Measurements from ENCODE around the gene LUZP2. TPM values are rescaled to one million over a fixed set of nuclear protein-coding genes. Genes with fewer than 3 reads are reported as not detected.

LUZP2 gene
- polyA plus RNA-seq, 1 of the 3 experiments (the other 2 are of a cell fraction): 0.03 TPM

DNA sequence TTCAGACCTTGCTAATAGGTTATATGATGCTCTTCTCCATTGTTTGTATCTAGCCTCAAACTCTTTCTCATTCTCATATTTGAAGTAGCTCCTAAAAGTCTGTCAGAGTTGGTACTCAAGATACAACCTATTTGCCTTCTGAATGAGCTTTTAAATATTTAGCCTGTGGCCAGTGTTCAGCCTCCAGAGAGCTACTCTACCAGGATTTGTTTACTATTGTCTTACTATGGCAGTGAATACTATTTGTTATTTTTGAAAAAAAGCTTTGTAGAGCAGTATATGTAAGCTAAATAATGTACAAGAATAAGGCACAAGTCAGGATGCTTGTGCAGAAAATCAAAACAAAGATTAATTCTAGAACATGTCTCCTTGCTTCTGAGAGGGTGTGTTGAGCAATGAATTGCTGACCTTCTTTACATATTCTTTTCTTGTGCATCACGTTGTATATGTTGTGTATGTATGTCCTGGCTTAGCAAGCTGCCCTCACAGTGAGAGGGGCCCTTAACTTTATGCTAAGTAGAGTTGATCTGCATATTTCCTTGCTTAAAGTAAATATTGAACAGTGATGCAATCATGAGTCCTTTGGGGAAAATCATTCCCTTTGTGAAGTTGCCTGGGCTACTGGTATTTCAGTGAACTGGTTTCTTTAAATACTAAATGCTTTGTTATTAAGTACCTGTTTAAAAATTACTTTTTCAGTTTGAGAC lies 438.0 kb downstream of the LUZP2 start:
- Histone ChIP-seq H3K4me3 (ENCODE audit: low read depth in 2 of 2, low read length in 1 of 2) (no peak overlapping the region), H3K4me1 (ENCODE audit: control insufficient read depth in 1 of 2, insufficient read depth in 2 of 2, low read depth in 1 of 2, low read length in 1 of 2) (no peaks in the 10 kb centered on the region; a peak in 1 of 4 replicates), H4K20me1 (ENCODE audit: insufficient read depth) (no peaks in the 10 kb centered on the region), H3K27ac (ENCODE audit: low read depth in 2 of 2, low read length in 1 of 2) (no peak overlapping the region), H3F3A (replicated peaks; ENCODE audit: insufficient read depth) (no peaks in the 10 kb centered on the region), H3K36me3 (replicated peaks in 1 of 2; ENCODE audit: control insufficient read depth in 1 of 2, insufficient read depth in 2 of 2, low read length in 1 of 2) (no peaks in the 10 kb centered on the region), H3K9me3 (no peaks in the 10 kb centered on the region), H2AFZ (ENCODE audit: low read depth) (no peak overlapping the region), H3K79me2 (ENCODE audit: insufficient read depth) (no peaks in the 10 kb centered on the region), H3K4me2 (no peak overlapping the region), H3K27me3 (ENCODE audit: insufficient read depth) (no peaks in the 10 kb centered on the region), H3K9ac (no peak overlapping the region), H3K9me2 (no peaks in the 10 kb centered on the region)
- POLR2A ChIA-PET: no interaction called here
- no peak for DNase-seq
- CTCF ChIA-PET: no interaction called here
- TF ChIP-seq GATA2 (CRISPR knock-in tag; IDR thresholded peaks at IDR 0.05): no peak
- TF ChIP-seq, protein P1, sequence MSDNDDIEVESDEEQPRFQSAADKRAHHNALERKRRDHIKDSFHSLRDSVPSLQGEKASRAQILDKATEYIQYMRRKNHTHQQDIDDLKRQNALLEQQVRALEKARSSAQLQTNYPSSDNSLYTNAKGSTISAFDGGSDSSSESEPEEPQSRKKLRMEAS (IDR thresholded peaks at IDR 0.05; ENCODE audit: low read depth): no peak
- no peak for TF ChIP-seq NRF1 (IDR thresholded peaks at IDR 0.05; ENCODE audit: low read depth, low read length)
- TF ChIP-seq JUND (IDR thresholded peaks at IDR 0.05): no peak
- TF ChIP-seq NFIC (IDR thresholded peaks at IDR 0.05; ENCODE audit: borderline replicate concordance): no peak
- TF ChIP-seq, protein P2, sequence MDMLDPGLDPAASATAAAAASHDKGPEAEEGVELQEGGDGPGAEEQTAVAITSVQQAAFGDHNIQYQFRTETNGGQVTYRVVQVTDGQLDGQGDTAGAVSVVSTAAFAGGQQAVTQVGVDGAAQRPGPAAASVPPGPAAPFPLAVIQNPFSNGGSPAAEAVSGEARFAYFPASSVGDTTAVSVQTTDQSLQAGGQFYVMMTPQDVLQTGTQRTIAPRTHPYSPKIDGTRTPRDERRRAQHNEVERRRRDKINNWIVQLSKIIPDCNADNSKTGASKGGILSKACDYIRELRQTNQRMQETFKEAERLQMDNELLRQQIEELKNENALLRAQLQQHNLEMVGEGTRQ (IDR thresholded peaks at IDR 0.05; ENCODE audit: borderline replicate concordance, low read depth, low read length): no peak
- TF ChIP-seq RAD21 (IDR thresholded peaks at IDR 0.05; ENCODE audit: low read length): no peak
- TF ChIP-seq, protein P3, sequence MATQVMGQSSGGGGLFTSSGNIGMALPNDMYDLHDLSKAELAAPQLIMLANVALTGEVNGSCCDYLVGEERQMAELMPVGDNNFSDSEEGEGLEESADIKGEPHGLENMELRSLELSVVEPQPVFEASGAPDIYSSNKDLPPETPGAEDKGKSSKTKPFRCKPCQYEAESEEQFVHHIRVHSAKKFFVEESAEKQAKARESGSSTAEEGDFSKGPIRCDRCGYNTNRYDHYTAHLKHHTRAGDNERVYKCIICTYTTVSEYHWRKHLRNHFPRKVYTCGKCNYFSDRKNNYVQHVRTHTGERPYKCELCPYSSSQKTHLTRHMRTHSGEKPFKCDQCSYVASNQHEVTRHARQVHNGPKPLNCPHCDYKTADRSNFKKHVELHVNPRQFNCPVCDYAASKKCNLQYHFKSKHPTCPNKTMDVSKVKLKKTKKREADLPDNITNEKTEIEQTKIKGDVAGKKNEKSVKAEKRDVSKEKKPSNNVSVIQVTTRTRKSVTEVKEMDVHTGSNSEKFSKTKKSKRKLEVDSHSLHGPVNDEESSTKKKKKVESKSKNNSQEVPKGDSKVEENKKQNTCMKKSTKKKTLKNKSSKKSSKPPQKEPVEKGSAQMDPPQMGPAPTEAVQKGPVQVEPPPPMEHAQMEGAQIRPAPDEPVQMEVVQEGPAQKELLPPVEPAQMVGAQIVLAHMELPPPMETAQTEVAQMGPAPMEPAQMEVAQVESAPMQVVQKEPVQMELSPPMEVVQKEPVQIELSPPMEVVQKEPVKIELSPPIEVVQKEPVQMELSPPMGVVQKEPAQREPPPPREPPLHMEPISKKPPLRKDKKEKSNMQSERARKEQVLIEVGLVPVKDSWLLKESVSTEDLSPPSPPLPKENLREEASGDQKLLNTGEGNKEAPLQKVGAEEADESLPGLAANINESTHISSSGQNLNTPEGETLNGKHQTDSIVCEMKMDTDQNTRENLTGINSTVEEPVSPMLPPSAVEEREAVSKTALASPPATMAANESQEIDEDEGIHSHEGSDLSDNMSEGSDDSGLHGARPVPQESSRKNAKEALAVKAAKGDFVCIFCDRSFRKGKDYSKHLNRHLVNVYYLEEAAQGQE (IDR thresholded peaks at IDR 0.05; ENCODE audit: low read depth, low read length): no peak
- TF ChIP-seq, protein P4, sequence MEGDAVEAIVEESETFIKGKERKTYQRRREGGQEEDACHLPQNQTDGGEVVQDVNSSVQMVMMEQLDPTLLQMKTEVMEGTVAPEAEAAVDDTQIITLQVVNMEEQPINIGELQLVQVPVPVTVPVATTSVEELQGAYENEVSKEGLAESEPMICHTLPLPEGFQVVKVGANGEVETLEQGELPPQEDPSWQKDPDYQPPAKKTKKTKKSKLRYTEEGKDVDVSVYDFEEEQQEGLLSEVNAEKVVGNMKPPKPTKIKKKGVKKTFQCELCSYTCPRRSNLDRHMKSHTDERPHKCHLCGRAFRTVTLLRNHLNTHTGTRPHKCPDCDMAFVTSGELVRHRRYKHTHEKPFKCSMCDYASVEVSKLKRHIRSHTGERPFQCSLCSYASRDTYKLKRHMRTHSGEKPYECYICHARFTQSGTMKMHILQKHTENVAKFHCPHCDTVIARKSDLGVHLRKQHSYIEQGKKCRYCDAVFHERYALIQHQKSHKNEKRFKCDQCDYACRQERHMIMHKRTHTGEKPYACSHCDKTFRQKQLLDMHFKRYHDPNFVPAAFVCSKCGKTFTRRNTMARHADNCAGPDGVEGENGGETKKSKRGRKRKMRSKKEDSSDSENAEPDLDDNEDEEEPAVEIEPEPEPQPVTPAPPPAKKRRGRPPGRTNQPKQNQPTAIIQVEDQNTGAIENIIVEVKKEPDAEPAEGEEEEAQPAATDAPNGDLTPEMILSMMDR (IDR thresholded peaks at IDR 0.05): no peak
- TF ChIP-seq, protein P5, sequence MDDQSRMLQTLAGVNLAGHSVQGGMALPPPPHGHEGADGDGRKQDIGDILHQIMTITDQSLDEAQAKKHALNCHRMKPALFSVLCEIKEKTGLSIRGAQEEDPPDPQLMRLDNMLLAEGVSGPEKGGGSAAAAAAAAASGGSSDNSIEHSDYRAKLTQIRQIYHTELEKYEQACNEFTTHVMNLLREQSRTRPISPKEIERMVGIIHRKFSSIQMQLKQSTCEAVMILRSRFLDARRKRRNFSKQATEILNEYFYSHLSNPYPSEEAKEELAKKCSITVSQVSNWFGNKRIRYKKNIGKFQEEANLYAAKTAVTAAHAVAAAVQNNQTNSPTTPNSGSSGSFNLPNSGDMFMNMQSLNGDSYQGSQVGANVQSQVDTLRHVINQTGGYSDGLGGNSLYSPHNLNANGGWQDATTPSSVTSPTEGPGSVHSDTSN (IDR thresholded peaks at IDR 0.05): no peak
- TF ChIP-seq MEF2A (IDR thresholded peaks at IDR 0.05; ENCODE audit: borderline replicate concordance, low read depth): no peak
- no peak for TF ChIP-seq EP300 (IDR thresholded peaks at IDR 0.05; ENCODE audit: borderline replicate concordance in 1 of 2, low read depth in 1 of 2, low read length in 1 of 2)
- TF ChIP-seq RCOR1 (IDR thresholded peaks at IDR 0.05; ENCODE audit: low read length): no peak
- TF ChIP-seq CHD2 (IDR thresholded peaks at IDR 0.05; ENCODE audit: low read length, partially characterized antibody): no peak
- no peak for TF ChIP-seq TCF12 (IDR thresholded peaks at IDR 0.05)
- TF ChIP-seq SIN3A (IDR thresholded peaks at IDR 0.05; ENCODE audit: borderline replicate concordance, low read depth, low read length): no peak
- no peak for TF ChIP-seq MXI1 (IDR thresholded peaks at IDR 0.05; ENCODE audit: low read depth, low read length)
- TF ChIP-seq, protein P6, sequence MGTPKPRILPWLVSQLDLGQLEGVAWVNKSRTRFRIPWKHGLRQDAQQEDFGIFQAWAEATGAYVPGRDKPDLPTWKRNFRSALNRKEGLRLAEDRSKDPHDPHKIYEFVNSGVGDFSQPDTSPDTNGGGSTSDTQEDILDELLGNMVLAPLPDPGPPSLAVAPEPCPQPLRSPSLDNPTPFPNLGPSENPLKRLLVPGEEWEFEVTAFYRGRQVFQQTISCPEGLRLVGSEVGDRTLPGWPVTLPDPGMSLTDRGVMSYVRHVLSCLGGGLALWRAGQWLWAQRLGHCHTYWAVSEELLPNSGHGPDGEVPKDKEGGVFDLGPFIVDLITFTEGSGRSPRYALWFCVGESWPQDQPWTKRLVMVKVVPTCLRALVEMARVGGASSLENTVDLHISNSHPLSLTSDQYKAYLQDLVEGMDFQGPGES (IDR thresholded peaks at IDR 0.05; ENCODE audit: low read depth, low read length): no peak
- no peak for TF ChIP-seq YY1 (IDR thresholded peaks at IDR 0.05; ENCODE audit: low read depth)
- no peak for TF ChIP-seq FOSL2 (IDR thresholded peaks at IDR 0.05; ENCODE audit: borderline replicate concordance, low read depth)
- 30% methylated on average over 1 of the region's 1 CpG for WGBS (ENCODE audit: low lambda C conversion rate)

Measured in SK-N-SH (cell line).